ENCODE data around the gene IGFBP5.

The IGFBP5 gene

GRCh38 chr2:216713691-216714336, 18.5 kb upstream of the IGFBP5 start:
- DNase-seq (ENCODE audit: low spot score), result peak; percentile 100

GRCh38 chr2:216711348-216711747, 16.0 kb upstream of the IGFBP5 start:
- DNase-seq (ENCODE audit: low spot score), result no peak

GRCh38 chr2:216710551-216711301, 15.4 kb upstream of the IGFBP5 start:
- no peak for DNase-seq (ENCODE audit: low spot score)

GRCh38 chr2:216702756-216703155, 7.4 kb upstream of the IGFBP5 start:
- no peak for DNase-seq (ENCODE audit: low spot score)

- no peak for DNase-seq (ENCODE audit: low spot score)
Measured at GRCh38 chr2:216701544-216701943, 6.2 kb upstream of the IGFBP5 start.

GRCh38 chr2:216700781-216701180, 5.4 kb upstream of the IGFBP5 start:
- DNase-seq (ENCODE audit: low spot score), result no peak

- DNase-seq (ENCODE audit: low spot score), result no peak
Measured at GRCh38 chr2:216700088-216700567, 4.8 kb upstream of the IGFBP5 start.

- DNase-seq (ENCODE audit: low spot score), result peak; percentile 82
Measured at GRCh38 chr2:216698895-216699294, 3.5 kb upstream of the IGFBP5 start.

GRCh38 chr2:216698293-216698692, 2.9 kb upstream of the IGFBP5 start:
- DNase-seq (ENCODE audit: low spot score), result no peak

- DNase-seq (ENCODE audit: low spot score), result peak; percentile 54
Measured at GRCh38 chr2:216696751-216697560, 1.6 kb upstream of the IGFBP5 start.

- DNase-seq (ENCODE audit: low spot score), result no peak
Measured at GRCh38 chr2:216696321-216696720, 972 bp upstream of the IGFBP5 start.

- DNase-seq (ENCODE audit: low spot score), result no peak
Measured at GRCh38 chr2:216694826-216695217, 527 bp downstream of the IGFBP5 start.

GRCh38 chr2:216694082-216694825, 1.1 kb downstream of the IGFBP5 start:
- no peak for DNase-seq (ENCODE audit: low spot score)

- DNase-seq (ENCODE audit: low spot score), result no peak
Measured at GRCh38 chr2:216693414-216694080, 1.8 kb downstream of the IGFBP5 start.

- DNase-seq (ENCODE audit: low spot score), result peak; percentile 84
Measured at GRCh38 chr2:216692636-216693413, 2.5 kb downstream of the IGFBP5 start.

GRCh38 chr2:216690853-216691741, 4.3 kb downstream of the IGFBP5 start:
- peak; percentile 71 for DNase-seq (ENCODE audit: low spot score)

- no peak for DNase-seq (ENCODE audit: low spot score)
Measured at GRCh38 chr2:216690456-216690852, 4.9 kb downstream of the IGFBP5 start.

GRCh38 chr2:216689397-216689796, 6.0 kb downstream of the IGFBP5 start:
- DNase-seq (ENCODE audit: low spot score), result no peak

- no peak for DNase-seq (ENCODE audit: low spot score)
Measured at GRCh38 chr2:216688731-216689340, 6.5 kb downstream of the IGFBP5 start.
